Astrocyte of the cerebellum (primary cell): Measurements from ENCODE around the gene SORL1.

ENCODE experiments used
- DNase-seq: peaks from one replicate; pipeline ENCODE4 v3.0.0-alpha.2; 2011; ENCODE audit warnings: low read depth
- H3K4me3 ChIP-seq: 2 replicates; pipeline ENCODE4 v1.5.1; 2011; ENCODE audit warnings: mild to moderate bottlenecking, low read depth, low read length, moderate library complexity
- in situ Hi-C: cut with HindIII; loops from 2 replicates; pipeline ENCODE4 v1.10.0; 2017; ENCODE audit warnings: low sequenced_read_pairs
- TF ChIP-seq, protein P1 (sequence below): IDR thresholded peaks from 2 replicates; pipeline ENCODE4 v1.5.1; 2012; ENCODE audit warnings: low read length, low read depth, moderate library complexity, mild to moderate bottlenecking; ENCODE audit errors: missing control alignments

The SORL1 gene

DNA sequence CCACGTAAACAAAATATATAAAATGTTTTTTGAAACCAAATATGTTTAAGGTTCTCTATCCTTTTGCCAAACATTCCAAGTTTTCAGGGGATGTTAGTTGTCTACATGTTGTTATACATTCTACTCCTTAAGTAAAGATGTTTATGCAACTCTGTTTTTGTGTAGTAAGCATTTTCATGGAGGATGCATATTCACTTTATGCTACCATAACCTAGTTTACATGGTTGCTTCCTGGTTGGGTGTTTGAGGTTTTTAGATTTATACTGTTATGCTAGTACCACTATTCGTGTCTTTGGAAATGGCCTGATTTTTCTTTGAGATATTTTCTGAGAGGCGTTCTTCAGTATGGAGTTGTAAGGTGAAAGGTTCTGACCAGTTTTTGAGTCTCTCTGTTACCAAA is 131.7 kb downstream of the SORL1 start:
- no peak for DNase-seq
- no peak overlapping the region for H3K4me3 ChIP-seq
- in situ Hi-C loops, result no loop called here
- TF ChIP-seq, protein P1, sequence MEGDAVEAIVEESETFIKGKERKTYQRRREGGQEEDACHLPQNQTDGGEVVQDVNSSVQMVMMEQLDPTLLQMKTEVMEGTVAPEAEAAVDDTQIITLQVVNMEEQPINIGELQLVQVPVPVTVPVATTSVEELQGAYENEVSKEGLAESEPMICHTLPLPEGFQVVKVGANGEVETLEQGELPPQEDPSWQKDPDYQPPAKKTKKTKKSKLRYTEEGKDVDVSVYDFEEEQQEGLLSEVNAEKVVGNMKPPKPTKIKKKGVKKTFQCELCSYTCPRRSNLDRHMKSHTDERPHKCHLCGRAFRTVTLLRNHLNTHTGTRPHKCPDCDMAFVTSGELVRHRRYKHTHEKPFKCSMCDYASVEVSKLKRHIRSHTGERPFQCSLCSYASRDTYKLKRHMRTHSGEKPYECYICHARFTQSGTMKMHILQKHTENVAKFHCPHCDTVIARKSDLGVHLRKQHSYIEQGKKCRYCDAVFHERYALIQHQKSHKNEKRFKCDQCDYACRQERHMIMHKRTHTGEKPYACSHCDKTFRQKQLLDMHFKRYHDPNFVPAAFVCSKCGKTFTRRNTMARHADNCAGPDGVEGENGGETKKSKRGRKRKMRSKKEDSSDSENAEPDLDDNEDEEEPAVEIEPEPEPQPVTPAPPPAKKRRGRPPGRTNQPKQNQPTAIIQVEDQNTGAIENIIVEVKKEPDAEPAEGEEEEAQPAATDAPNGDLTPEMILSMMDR, result no peak

DNA sequence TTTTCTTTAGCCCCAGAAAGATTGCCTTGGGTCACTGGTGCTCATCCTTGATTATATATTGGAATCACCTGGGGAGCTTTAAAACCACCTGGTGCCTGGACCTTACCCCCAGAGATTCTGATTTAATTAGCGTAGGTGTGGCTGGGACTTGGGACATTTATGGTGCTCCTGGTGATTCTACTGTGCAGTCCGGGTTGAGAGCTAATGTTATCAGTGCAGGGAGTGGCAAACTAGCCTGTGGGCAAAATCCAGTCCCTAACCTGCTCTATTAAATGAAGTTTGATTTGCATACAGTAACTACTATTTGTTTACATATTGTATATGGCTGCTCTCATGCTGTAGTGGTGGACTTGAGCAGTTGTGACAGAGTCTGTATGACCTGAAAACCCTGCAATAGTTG is 134.6 kb downstream of the SORL1 start:
- in situ Hi-C loops, result no loop called here

DNA sequence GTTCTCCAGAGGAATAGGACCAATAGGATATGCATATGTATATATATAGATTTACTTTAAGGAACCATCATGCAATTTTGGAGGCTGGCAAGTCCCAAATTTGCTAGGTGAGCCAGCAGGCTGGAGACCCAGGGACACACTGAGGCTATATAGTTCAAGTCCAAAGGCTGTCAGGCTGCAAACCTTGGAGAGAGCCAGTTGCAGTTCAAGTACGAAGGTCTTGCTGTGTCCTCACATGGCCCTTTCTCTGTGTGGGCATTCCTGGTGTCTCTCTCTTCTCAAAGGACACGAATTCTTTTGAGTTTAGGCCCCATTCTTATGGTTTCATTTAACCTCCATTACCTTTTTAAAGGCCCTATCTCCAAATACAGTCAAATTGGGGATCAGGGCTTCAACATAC is 135.1 kb downstream of the SORL1 start:
- in situ Hi-C loops, result no loop called here

More for the DNA sequence above, 134.6 kb downstream of the SORL1 start:
- TF ChIP-seq, protein P1, result no peak
- no peak for DNase-seq
- H3K4me3 ChIP-seq, result no peak overlapping the region

DNA sequence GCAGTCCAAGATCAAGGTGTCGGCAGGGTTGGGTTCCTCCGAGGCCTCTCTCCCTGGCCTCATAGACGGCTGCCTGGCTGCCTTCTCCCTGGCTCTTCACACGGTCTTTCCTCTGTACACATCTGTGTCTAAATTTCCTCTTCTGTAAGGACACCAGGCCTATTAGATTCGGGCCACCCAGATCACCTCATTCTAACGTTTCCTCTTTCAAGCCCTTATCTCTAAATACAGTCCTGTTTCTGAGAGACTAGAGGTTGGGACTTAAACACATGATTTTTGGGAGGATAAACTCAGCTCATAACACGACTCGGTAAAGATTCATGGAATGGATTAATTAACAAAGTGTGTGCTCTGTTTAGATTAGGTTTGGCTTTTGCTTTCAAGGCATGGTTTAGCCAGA is 136.6 kb downstream of the SORL1 start:
- no peak overlapping the region for H3K4me3 ChIP-seq
- DNase-seq, result no peak
- TF ChIP-seq, protein P1, result no peak
- in situ Hi-C loops, result no loop called here

More for the DNA sequence above, 135.1 kb downstream of the SORL1 start:
- TF ChIP-seq, protein P1, result no peak
- no peak for DNase-seq
- no peak overlapping the region for H3K4me3 ChIP-seq

DNA sequence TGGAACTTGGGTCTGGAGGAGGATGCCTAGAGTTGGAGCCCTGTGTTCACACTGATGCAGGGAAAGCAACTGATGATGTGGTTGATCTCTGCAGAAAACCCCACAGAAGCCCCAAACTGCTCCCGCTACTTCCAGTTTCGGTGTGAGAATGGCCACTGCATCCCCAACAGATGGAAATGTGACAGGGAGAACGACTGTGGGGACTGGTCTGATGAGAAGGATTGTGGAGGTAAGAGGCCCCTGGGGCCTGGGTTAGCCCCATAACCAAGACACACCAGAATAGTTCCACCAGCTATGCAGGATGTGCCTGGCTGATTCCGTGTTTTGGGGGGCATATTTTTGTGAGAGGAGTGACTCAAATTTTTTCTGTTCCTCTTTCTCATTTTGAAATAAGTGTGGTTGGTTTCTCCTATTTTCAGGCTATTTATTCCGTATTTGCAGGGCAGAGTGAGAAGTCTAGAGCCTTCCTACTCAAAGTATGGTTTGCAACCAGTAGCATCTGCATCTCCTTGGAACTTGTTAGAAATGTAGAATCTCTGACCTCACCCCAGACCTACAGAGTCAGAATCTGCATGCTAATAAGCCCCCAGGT is 137.9 kb downstream of the SORL1 start:
- in situ Hi-C loops, result no loop called here
- DNase-seq, result no peak
- TF ChIP-seq, protein P1, result no peak
- H3K4me3 ChIP-seq, result no peak overlapping the region

DNA sequence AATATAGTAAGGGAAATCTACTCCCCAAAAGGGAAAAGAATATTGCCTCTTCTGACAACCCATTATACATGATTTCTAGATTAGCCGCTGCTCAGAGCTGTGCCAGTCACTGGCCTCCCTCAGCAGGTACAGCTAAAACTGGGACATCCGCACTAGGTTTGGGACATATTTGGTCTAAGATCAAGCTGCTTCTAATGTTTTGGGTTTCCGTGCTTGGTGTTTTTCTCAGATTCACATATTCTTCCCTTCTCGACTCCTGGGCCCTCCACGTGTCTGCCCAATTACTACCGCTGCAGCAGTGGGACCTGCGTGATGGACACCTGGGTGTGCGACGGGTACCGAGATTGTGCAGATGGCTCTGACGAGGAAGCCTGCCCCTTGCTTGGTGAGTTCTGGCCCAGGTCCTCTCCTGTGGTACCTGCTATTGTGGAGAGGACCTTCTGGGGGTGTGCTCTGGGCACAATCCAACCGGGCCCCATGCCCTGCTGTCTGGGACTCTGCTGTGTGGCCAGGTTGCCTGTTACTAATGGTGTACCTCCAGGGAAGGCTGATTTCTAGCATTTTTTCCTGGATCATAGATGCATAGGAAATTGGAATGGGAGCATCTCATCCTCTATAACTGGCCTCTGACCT is 138.8 kb downstream of the SORL1 start:
- TF ChIP-seq, protein P1, result no peak
- in situ Hi-C loops, result no loop called here
- H3K4me3 ChIP-seq, result no peak overlapping the region
- no peak for DNase-seq
